Mesendoderm (in vitro differentiated cells): ENCODE results near the gene SYDE1.

ENCODE experiments used
- DNase-seq: peaks from one replicate; pipeline ENCODE4 v3.0.0; 2013
- H2AK5ac ChIP-seq: 2 replicates; pipeline ENCODE4 v1.6.1; 2013; ENCODE audit warnings: low read length, inconsistent platforms
- H2BK120ac ChIP-seq: 2 replicates; pipeline ENCODE4 v1.6.1; 2013; ENCODE audit warnings: low read depth, mild to moderate bottlenecking, low read length, moderate library complexity, mixed read lengths
- H2BK15ac ChIP-seq: replicated peaks from 2 replicates; pipeline ENCODE4 v1.6.1; 2013; ENCODE audit warnings: low read depth, mild to moderate bottlenecking, moderate library complexity
- H2BK5ac ChIP-seq: 2 replicates; pipeline ENCODE4 v1.6.1; 2013; ENCODE audit warnings: low read length, inconsistent platforms
- H3K18ac ChIP-seq: 2 replicates; pipeline ENCODE4 v1.6.1; 2013; ENCODE audit warnings: mild to moderate bottlenecking, low read length, mixed read lengths
- H3K23ac ChIP-seq: one replicate; pipeline ENCODE4 v1.6.1; 2013; ENCODE audit warnings: low read length
- H3K27ac ChIP-seq: 2 replicates; pipeline ENCODE4 v1.5.1; 2013; ENCODE audit warnings: low read depth, mild to moderate bottlenecking, inconsistent platforms, low read length, moderate library complexity
- H3K27me3 ChIP-seq: 2 replicates; pipeline ENCODE4 v1.6.1; 2013; ENCODE audit warnings: low read length, control low read depth, mild to moderate bottlenecking, inconsistent platforms; ENCODE audit not compliant: insufficient read depth, poor library complexity
- H3K36me3 ChIP-seq: 2 replicates; pipeline ENCODE4 v1.6.1; 2013; ENCODE audit warnings: low read length, inconsistent platforms; ENCODE audit not compliant: control insufficient read depth, insufficient read depth
- H3K4ac ChIP-seq: one replicate; pipeline ENCODE4 v1.6.1; 2013; ENCODE audit warnings: low read depth, mild to moderate bottlenecking, low read length, moderate library complexity
- H3K4me1 ChIP-seq: 2 replicates; pipeline ENCODE4 v1.6.1; 2013; ENCODE audit warnings: low read depth, low read length, inconsistent platforms; ENCODE audit not compliant: control insufficient read depth
- H3K4me2 ChIP-seq: 2 replicates; pipeline ENCODE4 v1.6.1; 2013; ENCODE audit warnings: low read length
- H3K4me3 ChIP-seq: 2 replicates; pipeline ENCODE4 v1.5.1; 2013; ENCODE audit warnings: mild to moderate bottlenecking, low read length
- H3K56ac ChIP-seq: one replicate; pipeline ENCODE4 v1.6.1; 2013; ENCODE audit warnings: low read length
- H3K79me1 ChIP-seq: 2 replicates; pipeline ENCODE4 v1.6.1; 2013; ENCODE audit warnings: low read length, inconsistent platforms
- H3K79me2 ChIP-seq: 2 replicates; pipeline ENCODE4 v1.6.1; 2013; ENCODE audit warnings: mild to moderate bottlenecking, low read length; ENCODE audit not compliant: control insufficient read depth, insufficient read depth
- H3K9ac ChIP-seq: 2 replicates; pipeline ENCODE4 v1.6.1; 2013; ENCODE audit warnings: low read length, inconsistent platforms
- H4K5ac ChIP-seq: one replicate; pipeline ENCODE4 v1.6.1; 2013; ENCODE audit warnings: low read length
- H4K8ac ChIP-seq: one replicate; pipeline ENCODE4 v1.6.1; 2013; ENCODE audit warnings: low read depth, mild to moderate bottlenecking, control low read depth, low read length, moderate library complexity
- WGBS: extraction: QIAGEN DNeasy Blood & Tissue Kit; methylation state at CpG from one replicate; pipeline ENCODE4 v1.1.7; 2013; ENCODE audit warnings: low lambda C conversion rate, missing lambda C conversion rate; ENCODE audit not compliant: insufficient coverage; ENCODE audit errors: extremely low coverage; 5-methylcytosine and 5-hydroxymethylcytosine counted together

Gene SYDE1

DNA sequence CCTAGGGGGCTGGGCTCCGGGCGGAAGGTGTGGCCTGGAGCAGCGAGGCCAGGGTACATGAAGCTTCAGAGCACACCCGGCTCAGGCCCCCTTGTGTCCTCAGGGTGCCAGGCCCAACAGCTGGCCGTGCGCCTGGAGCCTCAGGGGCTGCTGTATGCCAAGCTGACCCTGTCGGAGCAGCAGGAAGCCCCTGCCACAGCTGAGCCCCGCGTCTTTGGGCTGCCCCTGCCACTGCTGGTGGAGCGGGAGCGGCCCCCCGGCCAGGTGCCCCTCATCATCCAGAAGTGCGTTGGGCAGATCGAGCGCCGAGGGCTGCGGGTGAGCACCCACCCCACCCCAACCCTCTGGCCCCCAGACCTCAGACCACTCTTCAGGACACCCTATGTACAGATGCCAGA is 3.2 kb downstream of the SYDE1 start:
- no peak overlapping the region for H3K23ac ChIP-seq
- peaks cover 3% of the 10 kb centered on the region for H3K36me3 ChIP-seq
- no peak overlapping the region for H2BK15ac ChIP-seq
- H4K8ac ChIP-seq, result no peak overlapping the region
- no peak overlapping the region for H2BK120ac ChIP-seq
- no CpG with 5 or more reads among the region's 17 CpGs for WGBS
- no peak overlapping the region for H3K56ac ChIP-seq
- H3K79me2 ChIP-seq, result no peaks in the 10 kb centered on the region
- no peak overlapping the region for H4K5ac ChIP-seq
- H3K4ac ChIP-seq, result no peak overlapping the region
- DNase-seq, result no peak
- no peak overlapping the region for H3K9ac ChIP-seq
- H3K27me3 ChIP-seq, result no peaks in the 10 kb centered on the region
- no peak overlapping the region for H3K18ac ChIP-seq
- peaks cover 6% of the 10 kb centered on the region for H3K79me1 ChIP-seq
- H2AK5ac ChIP-seq, result no peak overlapping the region
- peaks cover 4% of the 10 kb centered on the region for H3K4me1 ChIP-seq
- no peak overlapping the region for H2BK5ac ChIP-seq
- no peak overlapping the region for H3K4me3 ChIP-seq
- no peak overlapping the region for H3K4me2 ChIP-seq
- no peak overlapping the region for H3K27ac ChIP-seq

DNA sequence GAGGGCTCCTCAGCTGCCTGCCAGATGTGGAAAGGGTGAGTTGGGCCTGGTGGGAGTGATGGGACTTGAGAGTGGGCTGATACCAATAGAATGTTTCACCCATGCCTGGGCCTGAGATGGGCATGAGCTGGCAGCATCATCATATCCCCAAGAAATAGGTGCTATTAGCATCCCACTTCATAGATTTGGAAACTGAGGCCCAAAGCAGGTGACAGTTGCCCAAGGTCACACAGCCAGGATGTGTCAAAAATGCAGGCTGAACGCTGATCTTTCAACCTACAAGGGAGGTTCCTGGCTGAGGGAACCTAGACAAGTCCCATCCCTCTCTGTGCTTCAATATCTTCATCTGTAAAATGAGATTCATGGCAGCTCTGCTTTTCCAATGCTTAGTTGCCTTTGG is 4.6 kb downstream of the SYDE1 start:
- Histone ChIP-seq H3K36me3 (peaks cover 3% of the 10 kb centered on the region), H3K4me2 (no peak overlapping the region), H4K5ac (no peak overlapping the region), H2BK15ac (no peak overlapping the region), H2BK5ac (no peak overlapping the region), H3K79me2 (no peaks in the 10 kb centered on the region), H2AK5ac (no peak overlapping the region), H3K4ac (no peak overlapping the region), H3K9ac (no peak overlapping the region), H2BK120ac (no peak overlapping the region), H3K79me1 (peaks cover 6% of the 10 kb centered on the region), H3K18ac (no peak overlapping the region), H3K23ac (no peak overlapping the region), H4K8ac (no peak overlapping the region), H3K4me3 (no peak overlapping the region), H3K27ac (no peak overlapping the region), H3K4me1 (peaks cover 4% of the 10 kb centered on the region), H3K27me3 (no peaks in the 10 kb centered on the region), H3K56ac (no peak overlapping the region)
- no peak for DNase-seq
- WGBS, result no CpG with 5 or more reads among the region's 1 CpG

DNA sequence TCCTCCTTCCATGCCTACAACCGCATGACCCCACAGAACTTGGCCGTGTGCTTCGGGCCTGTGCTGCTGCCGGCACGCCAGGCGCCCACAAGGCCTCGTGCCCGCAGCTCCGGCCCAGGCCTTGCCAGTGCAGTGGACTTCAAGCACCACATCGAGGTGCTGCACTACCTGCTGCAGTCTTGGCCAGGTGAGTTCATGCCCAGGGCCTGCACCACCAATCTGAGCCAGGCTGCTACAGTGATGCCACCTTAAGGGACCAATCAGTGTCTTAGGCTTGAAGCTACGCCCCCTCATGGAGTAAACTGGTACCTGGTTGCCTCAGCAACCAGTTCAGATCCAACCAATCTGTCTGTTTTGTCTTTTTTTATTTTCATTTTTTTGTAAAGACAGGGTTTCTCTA is 5.2 kb downstream of the SYDE1 start:
- no CpG with 5 or more reads among the region's 11 CpGs for WGBS
- Histone ChIP-seq H4K5ac (no peak overlapping the region), H3K36me3 (peaks cover 6% of the 10 kb centered on the region)

DNA sequence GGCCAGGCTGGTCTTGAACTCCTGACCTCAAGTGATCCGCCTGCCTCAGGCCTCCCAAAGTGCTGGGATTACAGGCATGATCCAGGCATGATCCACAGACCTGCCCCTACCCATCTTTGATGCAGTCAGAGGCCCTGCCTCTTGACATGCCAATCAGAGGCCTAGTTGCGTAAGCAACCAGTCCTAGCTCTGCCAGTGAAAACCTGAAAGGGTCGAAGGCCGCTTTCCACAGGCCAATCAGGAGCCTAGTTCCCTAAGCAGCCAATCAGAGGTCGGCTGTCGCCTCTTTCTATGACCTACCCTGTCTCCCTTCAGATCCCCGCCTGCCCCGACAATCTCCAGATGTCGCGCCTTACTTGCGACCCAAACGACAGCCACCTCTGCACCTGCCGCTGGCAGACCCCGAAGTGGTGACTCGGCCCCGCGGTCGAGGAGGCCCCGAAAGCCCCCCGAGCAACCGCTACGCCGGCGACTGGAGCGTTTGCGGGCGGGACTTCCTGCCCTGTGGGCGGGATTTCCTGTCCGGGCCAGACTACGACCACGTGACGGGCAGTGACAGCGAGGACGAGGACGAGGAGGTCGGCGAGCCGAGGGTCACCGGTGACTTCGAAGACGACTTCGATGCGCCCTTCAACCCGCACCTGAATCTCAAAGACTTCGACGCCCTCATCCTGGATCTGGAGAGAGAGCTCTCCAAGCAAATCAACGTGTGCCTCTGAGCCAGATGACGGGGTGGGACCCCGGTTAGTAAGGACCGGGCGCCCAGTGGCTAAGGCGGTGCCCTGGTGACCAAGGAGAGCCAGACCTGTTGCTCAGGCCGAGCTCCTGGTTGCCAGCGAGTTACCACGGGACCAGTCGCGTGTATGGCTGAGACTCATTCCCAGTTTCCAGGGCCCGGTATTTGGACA is 6.3 kb downstream of the SYDE1 start:
- Histone ChIP-seq H3K4me2 (no peak overlapping the region), H3K27ac (no peak overlapping the region), H3K4me3 (no peak overlapping the region), H4K8ac (no peak overlapping the region), H3K79me1 (peaks cover 3% of the 10 kb centered on the region), H2BK15ac (no peak overlapping the region), H3K79me2 (no peaks in the 10 kb centered on the region), H3K36me3 (peaks cover 9% of the 10 kb centered on the region), H3K4ac (no peak overlapping the region), H2BK120ac (no peak overlapping the region), H3K9ac (no peak overlapping the region), H2AK5ac (no peak overlapping the region), H3K56ac (no peak overlapping the region), H3K27me3 (no peaks in the 10 kb centered on the region), H3K4me1 (peaks cover under 1% of the 10 kb centered on the region), H3K23ac (no peak overlapping the region), H2BK5ac (no peak overlapping the region), H3K18ac (no peak overlapping the region), H4K5ac (no peak overlapping the region)
- DNase-seq, result peak; percentile 68
- WGBS, result no CpG with 5 or more reads among the region's 58 CpGs

More for the DNA sequence above, 5.2 kb downstream of the SYDE1 start:
- DNase-seq, result peak; percentile 74
- no peak overlapping the region for H2BK5ac ChIP-seq
- H2BK15ac ChIP-seq, result no peak overlapping the region
- H3K79me1 ChIP-seq, result peaks cover 6% of the 10 kb centered on the region
- H3K9ac ChIP-seq, result no peak overlapping the region
- H3K4me3 ChIP-seq, result no peak overlapping the region
- no peaks in the 10 kb centered on the region for H3K79me2 ChIP-seq
- H3K23ac ChIP-seq, result no peak overlapping the region
- H3K4me1 ChIP-seq, result peaks cover 4% of the 10 kb centered on the region
- no peaks in the 10 kb centered on the region for H3K27me3 ChIP-seq
- H3K18ac ChIP-seq, result no peak overlapping the region
- H3K27ac ChIP-seq, result no peak overlapping the region
- no peak overlapping the region for H2AK5ac ChIP-seq
- H3K4me2 ChIP-seq, result no peak overlapping the region
- no peak overlapping the region for H3K56ac ChIP-seq
- H2BK120ac ChIP-seq, result no peak overlapping the region
- H3K4ac ChIP-seq, result no peak overlapping the region
- H4K8ac ChIP-seq, result no peak overlapping the region

DNA sequence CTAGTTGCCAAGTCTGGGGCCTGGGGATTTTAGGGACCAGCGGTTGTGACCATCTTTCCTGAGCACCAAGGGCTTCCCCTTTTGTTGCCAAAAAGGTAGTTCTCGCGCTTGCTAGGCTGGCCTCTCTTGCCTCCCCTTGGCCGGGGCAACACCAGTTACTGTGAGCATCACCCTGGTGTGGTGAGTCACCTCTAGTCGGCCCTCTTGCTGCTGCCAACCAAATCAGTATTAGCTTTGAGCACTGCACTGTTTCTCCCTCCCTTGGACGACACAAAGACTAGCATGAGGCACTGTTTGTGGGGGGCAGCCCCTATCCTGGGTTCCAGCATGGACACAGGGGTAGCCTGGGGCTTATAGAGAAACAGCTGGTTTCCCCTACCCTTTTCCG is 6.9 kb downstream of the SYDE1 start:
- peaks cover 9% of the 10 kb centered on the region for H3K36me3 ChIP-seq
- H3K4me1 ChIP-seq, result no peaks in the 10 kb centered on the region
- WGBS, result no CpG with 5 or more reads among the region's 7 CpGs
- H3K4me3 ChIP-seq, result no peak overlapping the region
- no peak overlapping the region for H3K4ac ChIP-seq
- H3K9ac ChIP-seq, result no peak overlapping the region
- no peak overlapping the region for H3K18ac ChIP-seq
- no peak overlapping the region for H4K8ac ChIP-seq
- H3K79me1 ChIP-seq, result no peaks in the 10 kb centered on the region
- no peak overlapping the region for H2BK5ac ChIP-seq
- no peak for DNase-seq
- no peak overlapping the region for H2BK15ac ChIP-seq
- H3K27ac ChIP-seq, result no peak overlapping the region
- no peak overlapping the region for H3K56ac ChIP-seq
- H3K4me2 ChIP-seq, result no peak overlapping the region
- no peaks in the 10 kb centered on the region for H3K79me2 ChIP-seq
- no peak overlapping the region for H3K23ac ChIP-seq
- H3K27me3 ChIP-seq, result no peaks in the 10 kb centered on the region
- H2AK5ac ChIP-seq, result no peak overlapping the region
- H2BK120ac ChIP-seq, result no peak overlapping the region
- H4K5ac ChIP-seq, result no peak overlapping the region

DNA sequence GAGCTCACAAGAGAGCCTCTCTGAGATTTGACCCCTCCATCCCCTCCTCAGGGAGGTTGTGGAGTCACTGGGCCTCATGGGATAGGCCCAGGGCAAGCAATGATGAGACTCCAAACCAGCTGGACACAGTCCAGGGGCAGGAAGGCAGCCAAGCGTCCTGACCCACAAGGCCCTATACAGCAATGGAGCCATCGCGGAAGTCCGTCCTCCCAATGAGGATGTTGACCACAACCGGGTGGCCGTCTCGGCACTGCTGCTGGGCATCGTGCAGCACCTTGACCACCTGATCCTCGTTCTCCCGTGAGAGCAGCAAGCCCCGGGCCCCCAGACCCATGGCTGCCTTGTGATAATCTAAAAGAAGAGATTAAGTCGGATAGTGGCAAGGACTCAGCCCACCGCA is 7.9 kb downstream of the SYDE1 start:
- no CpG with 5 or more reads among the region's 13 CpGs for WGBS
- Histone ChIP-seq H3K56ac (no peak overlapping the region), H3K9ac (no peak overlapping the region), H3K4me2 (no peak overlapping the region), H3K4me1 (no peaks in the 10 kb centered on the region), H3K27me3 (no peaks in the 10 kb centered on the region), H3K79me1 (no peaks in the 10 kb centered on the region), H3K36me3 (peaks cover 9% of the 10 kb centered on the region), H3K4ac (no peak overlapping the region), H4K8ac (no peak overlapping the region), H3K23ac (no peak overlapping the region), H2BK5ac (no peak overlapping the region), H3K18ac (no peak overlapping the region), H2BK120ac (no peak overlapping the region), H3K27ac (no peak overlapping the region), H2BK15ac (no peak overlapping the region), H3K4me3 (no peak overlapping the region), H4K5ac (no peak overlapping the region), H3K79me2 (no peaks in the 10 kb centered on the region), H2AK5ac (no peak overlapping the region)
- DNase-seq, result no peak
